ENCODE measurements around the gene LENG1.
A peak's percentile ranks its signal among the peaks of the same experiment; 100 is the strongest.

The LENG1 gene

DNA sequence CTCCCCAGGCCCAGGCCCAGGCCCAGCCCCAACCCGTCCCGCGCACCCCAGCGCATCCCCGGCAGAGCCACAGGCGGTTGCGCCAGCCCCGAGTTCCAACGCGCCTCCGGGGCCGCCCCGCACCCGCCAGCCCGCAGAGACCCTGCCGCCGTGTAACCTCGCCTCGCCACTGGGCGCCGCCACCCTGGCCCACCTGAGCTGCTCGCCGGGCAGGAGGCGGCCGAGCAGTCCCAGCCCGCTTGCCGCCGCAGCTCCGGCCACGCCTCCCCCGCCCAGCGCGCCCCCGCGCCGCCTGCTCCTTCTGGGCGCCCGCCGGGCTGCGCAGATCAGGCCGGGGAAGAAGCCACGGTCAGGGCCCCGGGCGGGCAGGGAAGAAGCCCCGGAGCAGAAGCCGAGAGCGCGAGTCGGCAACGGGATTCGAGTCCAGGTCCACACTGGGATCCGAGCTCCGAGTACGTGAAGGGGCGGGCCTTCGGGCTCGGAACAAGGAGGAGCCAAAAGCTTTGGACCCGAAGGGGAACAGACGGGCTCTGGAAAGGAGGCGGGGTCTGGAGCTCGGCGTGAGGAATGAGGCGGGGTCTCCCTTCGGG is 29.7 kb upstream of the LENG1 start, which contains the start of gene MBOAT7:
MBOAT7 (minus strand) TSS at position 436 of the 590 bp plus-strand sequence. CDS start 1,072 bp downstream, outside the sequence.
- Histone ChIP-seq H2AFZ (ENCODE audit: low read length) (peak within 1 kb of the TSS; percentile 73), H4K20me1 (ENCODE audit: insufficient read depth, low read length) (no peaks in the 10 kb centered on the region), H3K27ac (ENCODE audit: low read length) (peak within 1 kb of the TSS; percentile 94), H3F3A (ENCODE audit: insufficient read depth, low read length) (no peaks in the 10 kb centered on the region), H3K36me3 (replicated peaks; ENCODE audit: insufficient read depth, low read length) (no peaks in the 10 kb centered on the region), H3K4me2 (ENCODE audit: low read depth, low read length) (peak within 1 kb of the TSS; percentile 71), H3K9me2 (replicated peaks; ENCODE audit: insufficient read depth, low read length) (no peaks in the 10 kb centered on the region), H3K4me1 (ENCODE audit: low read length) (peaks cover 14% of the 10 kb centered on the region), H3K4me3 (ENCODE audit: low read length) (peak within 1 kb of the TSS; percentile 79), H3K79me2 (ENCODE audit: low read length) (peaks cover 30% of the 10 kb centered on the region), H3K9ac (ENCODE audit: low read length) (peak within 1 kb of the TSS; percentile 92), H3K27me3 (replicated peaks; ENCODE audit: insufficient read depth, low read length) (no peaks in the 10 kb centered on the region), H3K9me3 (replicated peaks; ENCODE audit: insufficient read depth, low read length) (no peaks in the 10 kb centered on the region)
- TF ChIP-seq, protein P1, sequence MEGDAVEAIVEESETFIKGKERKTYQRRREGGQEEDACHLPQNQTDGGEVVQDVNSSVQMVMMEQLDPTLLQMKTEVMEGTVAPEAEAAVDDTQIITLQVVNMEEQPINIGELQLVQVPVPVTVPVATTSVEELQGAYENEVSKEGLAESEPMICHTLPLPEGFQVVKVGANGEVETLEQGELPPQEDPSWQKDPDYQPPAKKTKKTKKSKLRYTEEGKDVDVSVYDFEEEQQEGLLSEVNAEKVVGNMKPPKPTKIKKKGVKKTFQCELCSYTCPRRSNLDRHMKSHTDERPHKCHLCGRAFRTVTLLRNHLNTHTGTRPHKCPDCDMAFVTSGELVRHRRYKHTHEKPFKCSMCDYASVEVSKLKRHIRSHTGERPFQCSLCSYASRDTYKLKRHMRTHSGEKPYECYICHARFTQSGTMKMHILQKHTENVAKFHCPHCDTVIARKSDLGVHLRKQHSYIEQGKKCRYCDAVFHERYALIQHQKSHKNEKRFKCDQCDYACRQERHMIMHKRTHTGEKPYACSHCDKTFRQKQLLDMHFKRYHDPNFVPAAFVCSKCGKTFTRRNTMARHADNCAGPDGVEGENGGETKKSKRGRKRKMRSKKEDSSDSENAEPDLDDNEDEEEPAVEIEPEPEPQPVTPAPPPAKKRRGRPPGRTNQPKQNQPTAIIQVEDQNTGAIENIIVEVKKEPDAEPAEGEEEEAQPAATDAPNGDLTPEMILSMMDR (IDR thresholded peaks at IDR 0.05; ENCODE audit: low read length): peak; percentile 42
- TF ChIP-seq EZH2 (optimal IDR thresholded peaks at IDR 0.05; ENCODE audit: low read depth, low read length) (no peak), EZH2phosphoT487 (IDR thresholded peaks at IDR 0.05; ENCODE audit: low read length) (no peak)
- DNase-seq: peak; percentile 78

DNA sequence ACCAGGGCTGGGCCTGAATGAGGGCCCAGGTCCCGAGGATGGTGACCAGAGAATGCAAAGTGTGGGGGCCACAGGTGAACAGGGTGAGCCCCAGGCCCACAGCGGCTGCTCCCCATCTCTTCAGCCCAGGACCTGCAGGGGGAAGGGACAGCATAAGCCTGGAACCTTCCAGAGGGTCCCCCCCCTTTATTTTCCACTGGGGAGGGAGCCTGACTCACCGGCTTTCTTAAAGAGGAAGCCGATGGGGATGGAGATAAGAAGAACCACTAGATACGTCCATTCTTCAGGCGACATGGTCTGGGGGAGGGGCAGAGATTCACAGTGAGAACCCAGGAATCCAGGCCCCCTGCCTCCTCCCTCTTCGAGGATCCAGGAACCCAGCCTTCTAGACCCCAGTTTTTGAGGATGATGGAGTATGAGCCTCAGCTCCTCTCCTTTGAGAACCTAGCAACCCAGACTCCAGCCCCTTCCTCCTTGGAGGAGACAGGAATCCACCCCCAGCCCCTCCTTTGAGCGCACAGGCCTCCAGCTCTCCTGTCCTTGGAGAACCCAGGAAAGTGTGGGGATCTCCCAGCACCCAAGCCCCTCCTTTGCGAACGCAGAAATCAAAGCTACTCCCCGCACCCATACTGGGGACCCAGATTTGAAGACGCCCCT is 28.8 kb upstream of the LENG1 start:
- no peaks in the 10 kb centered on the region for H4K20me1 ChIP-seq (ENCODE audit: insufficient read depth, low read length)
- TF ChIP-seq EZH2 (optimal IDR thresholded peaks at IDR 0.05; ENCODE audit: low read depth, low read length) (no peak), EZH2phosphoT487 (IDR thresholded peaks at IDR 0.05; ENCODE audit: low read length) (no peak)
- TF ChIP-seq, protein P1 (IDR thresholded peaks at IDR 0.05; ENCODE audit: low read length): no peak
- H3K4me2 ChIP-seq (ENCODE audit: low read depth, low read length): peak overlapping the region; percentile 71
- H3K4me1 ChIP-seq (ENCODE audit: low read length): peaks cover 14% of the 10 kb centered on the region
- H3K27ac ChIP-seq (ENCODE audit: low read length): no peak overlapping the region
- H3K9me2 ChIP-seq (replicated peaks; ENCODE audit: insufficient read depth, low read length): no peaks in the 10 kb centered on the region
- H3K27me3 ChIP-seq (replicated peaks; ENCODE audit: insufficient read depth, low read length): no peaks in the 10 kb centered on the region
- H3K36me3 ChIP-seq (replicated peaks; ENCODE audit: insufficient read depth, low read length): no peaks in the 10 kb centered on the region
- peak overlapping the region; percentile 92; the same call in 1 of the 2 replicates for H3K9ac ChIP-seq (ENCODE audit: low read length)
- H2AFZ ChIP-seq (ENCODE audit: low read length): no peak overlapping the region
- H3K9me3 ChIP-seq (replicated peaks; ENCODE audit: insufficient read depth, low read length): no peaks in the 10 kb centered on the region
- peak overlapping the region; percentile 71 for H3K4me3 ChIP-seq (ENCODE audit: low read length)
- no peaks in the 10 kb centered on the region for H3F3A ChIP-seq (ENCODE audit: insufficient read depth, low read length)
- DNase-seq: no peak
- peaks cover 30% of the 10 kb centered on the region for H3K79me2 ChIP-seq (ENCODE audit: low read length)

DNA sequence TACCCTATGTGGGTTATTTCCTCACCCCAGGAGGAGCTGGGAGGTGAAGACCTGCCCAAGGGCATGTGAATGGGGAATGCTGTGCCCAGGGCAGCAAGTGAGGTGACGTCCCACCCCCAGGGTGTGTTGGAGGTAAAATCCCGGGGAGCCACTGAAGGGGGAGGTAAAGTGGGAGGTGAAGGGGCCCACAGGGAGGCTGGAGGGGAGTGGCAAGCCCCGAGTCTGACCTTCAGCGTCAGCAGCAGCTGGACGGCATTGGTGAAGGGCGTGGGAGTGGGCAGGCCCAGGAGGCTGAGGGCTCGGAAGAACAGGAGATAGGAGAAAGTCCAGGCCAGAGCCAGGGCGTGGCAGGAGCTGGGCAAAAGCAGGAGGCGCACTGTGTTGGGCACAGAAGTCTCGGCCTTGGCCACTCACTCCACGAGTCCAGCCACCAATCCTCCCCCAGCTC is 27.4 kb upstream of the LENG1 start:
- no peak overlapping the region for H3K4me3 ChIP-seq (ENCODE audit: low read length)
- H3K4me1 ChIP-seq (ENCODE audit: low read length): peaks cover 7% of the 10 kb centered on the region
- H3K36me3 ChIP-seq (replicated peaks; ENCODE audit: insufficient read depth, low read length): no peaks in the 10 kb centered on the region
- H3K79me2 ChIP-seq (ENCODE audit: low read length): peaks cover 16% of the 10 kb centered on the region
- no peak overlapping the region for H3K27ac ChIP-seq (ENCODE audit: low read length)
- no peak overlapping the region for H2AFZ ChIP-seq (ENCODE audit: low read length)
- H3K9me3 ChIP-seq (replicated peaks; ENCODE audit: insufficient read depth, low read length): no peaks in the 10 kb centered on the region
- H4K20me1 ChIP-seq (ENCODE audit: insufficient read depth, low read length): no peaks in the 10 kb centered on the region
- no peak overlapping the region for H3K4me2 ChIP-seq (ENCODE audit: low read depth, low read length)
- TF ChIP-seq EZH2phosphoT487 (IDR thresholded peaks at IDR 0.05; ENCODE audit: low read length): no peak
- H3K9ac ChIP-seq (ENCODE audit: low read length): no peak overlapping the region
- H3F3A ChIP-seq (ENCODE audit: insufficient read depth, low read length): no peaks in the 10 kb centered on the region
- no peaks in the 10 kb centered on the region for H3K9me2 ChIP-seq (replicated peaks; ENCODE audit: insufficient read depth, low read length)
- no peak for DNase-seq
- no peaks in the 10 kb centered on the region for H3K27me3 ChIP-seq (replicated peaks; ENCODE audit: insufficient read depth, low read length)

DNA sequence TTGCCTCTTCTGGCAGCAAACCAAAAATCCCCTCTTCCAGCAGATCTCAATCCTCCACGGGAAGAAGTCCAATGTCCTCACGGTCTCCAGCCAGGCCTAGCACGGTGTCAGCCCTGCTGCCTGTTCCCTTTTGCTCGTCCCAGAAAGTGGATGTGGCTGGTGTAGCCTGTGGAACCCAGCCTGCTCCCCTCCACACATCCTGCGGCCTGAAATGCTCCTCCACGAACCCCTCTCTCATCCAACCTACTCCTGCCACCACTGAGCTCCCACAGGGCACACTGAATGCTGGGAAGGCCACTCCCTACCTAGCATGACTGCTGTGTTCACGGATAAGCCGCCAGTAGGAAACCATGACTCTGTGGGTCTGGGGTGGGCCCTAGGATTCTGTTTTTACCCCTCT is 26.8 kb upstream of the LENG1 start:
- Histone ChIP-seq H2AFZ (ENCODE audit: low read length) (no peak overlapping the region), H3K36me3 (replicated peaks; ENCODE audit: insufficient read depth, low read length) (no peaks in the 10 kb centered on the region), H3K4me2 (ENCODE audit: low read depth, low read length) (no peak overlapping the region), H4K20me1 (ENCODE audit: insufficient read depth, low read length) (no peaks in the 10 kb centered on the region), H3K9ac (ENCODE audit: low read length) (no peak overlapping the region), H3F3A (ENCODE audit: insufficient read depth, low read length) (no peaks in the 10 kb centered on the region), H3K4me3 (ENCODE audit: low read length) (no peak overlapping the region), H3K4me1 (ENCODE audit: low read length) (peaks cover 6% of the 10 kb centered on the region; the same call in 1 of the 2 replicates), H3K27me3 (replicated peaks; ENCODE audit: insufficient read depth, low read length) (no peaks in the 10 kb centered on the region), H3K79me2 (ENCODE audit: low read length) (peaks cover 11% of the 10 kb centered on the region), H3K27ac (ENCODE audit: low read length) (no peak overlapping the region), H3K9me3 (replicated peaks; ENCODE audit: insufficient read depth, low read length) (no peaks in the 10 kb centered on the region), H3K9me2 (replicated peaks; ENCODE audit: insufficient read depth, low read length) (no peaks in the 10 kb centered on the region)
- TF ChIP-seq, protein P1 (IDR thresholded peaks at IDR 0.05; ENCODE audit: low read length): no peak
- no peak for TF ChIP-seq EZH2phosphoT487 (IDR thresholded peaks at IDR 0.05; ENCODE audit: low read length)
- no peak for TF ChIP-seq EZH2 (optimal IDR thresholded peaks at IDR 0.05; ENCODE audit: low read depth, low read length)
- no peak for DNase-seq
